ENCODE results near the gene NBEAL2.

GRCh38 chr3:46985588-46985987 is 6.1 kb downstream of the NBEAL2 start:
- no peak for TF ChIP-seq POLR2A (IDR thresholded peaks at IDR 0.05)
- TF ChIP-seq POLR2AphosphoS5 (IDR thresholded peaks at IDR 0.05) = no peak
- TF ChIP-seq, protein P1, sequence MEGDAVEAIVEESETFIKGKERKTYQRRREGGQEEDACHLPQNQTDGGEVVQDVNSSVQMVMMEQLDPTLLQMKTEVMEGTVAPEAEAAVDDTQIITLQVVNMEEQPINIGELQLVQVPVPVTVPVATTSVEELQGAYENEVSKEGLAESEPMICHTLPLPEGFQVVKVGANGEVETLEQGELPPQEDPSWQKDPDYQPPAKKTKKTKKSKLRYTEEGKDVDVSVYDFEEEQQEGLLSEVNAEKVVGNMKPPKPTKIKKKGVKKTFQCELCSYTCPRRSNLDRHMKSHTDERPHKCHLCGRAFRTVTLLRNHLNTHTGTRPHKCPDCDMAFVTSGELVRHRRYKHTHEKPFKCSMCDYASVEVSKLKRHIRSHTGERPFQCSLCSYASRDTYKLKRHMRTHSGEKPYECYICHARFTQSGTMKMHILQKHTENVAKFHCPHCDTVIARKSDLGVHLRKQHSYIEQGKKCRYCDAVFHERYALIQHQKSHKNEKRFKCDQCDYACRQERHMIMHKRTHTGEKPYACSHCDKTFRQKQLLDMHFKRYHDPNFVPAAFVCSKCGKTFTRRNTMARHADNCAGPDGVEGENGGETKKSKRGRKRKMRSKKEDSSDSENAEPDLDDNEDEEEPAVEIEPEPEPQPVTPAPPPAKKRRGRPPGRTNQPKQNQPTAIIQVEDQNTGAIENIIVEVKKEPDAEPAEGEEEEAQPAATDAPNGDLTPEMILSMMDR (IDR thresholded peaks at IDR 0.05 in 8 of 11, conservative IDR thresholded peaks at IDR 0.05 in 3 of 11) = no peak

Data from spleen (tissue), 7 donors.